NT2/D1 (cell line): ENCODE measurements around the gene ATP13A3.
"Not testable (repeated sequence)": the region's sequence is repeated elsewhere in the genome, so short reads cannot be mapped to it uniquely, and the experiment has no call there.

ENCODE experiments used
- SUZ12 ChIP-seq: IDR thresholded peaks from 2 replicates; pipeline ENCODE4 v1.6.1; 2011; ENCODE audit not compliant: insufficient read length, insufficient read depth; ENCODE audit errors: extremely low read depth
- ZNF274 ChIP-seq: IDR thresholded peaks from 2 replicates; pipeline ENCODE4 v1.6.1; 2011; ENCODE audit warnings: mild to moderate bottlenecking, low read depth, low read length

DNA sequence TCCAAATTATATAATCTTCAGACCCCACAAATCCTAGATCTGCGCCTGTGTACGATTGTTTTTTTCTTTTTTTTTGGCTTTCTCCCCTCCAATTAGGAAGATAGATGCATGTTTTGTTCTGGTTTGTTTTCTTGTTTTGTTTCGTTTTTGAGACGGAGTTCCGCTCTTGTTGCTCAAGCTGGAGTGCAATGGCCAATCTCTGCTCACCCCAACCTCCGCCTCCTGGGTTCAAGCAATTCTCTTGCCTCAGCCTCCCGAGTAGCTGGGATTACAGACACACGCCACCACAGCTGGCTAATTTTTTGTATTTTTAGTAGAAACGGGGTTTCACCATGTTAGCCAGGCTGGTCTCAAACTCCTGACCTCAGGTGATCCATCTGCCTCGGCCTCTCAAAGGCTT is 48.4 kb upstream of the ATP13A3 start:
- not testable (repeated sequence) for TF ChIP-seq ZNF274, SUZ12
